Kidney epithelial cell (primary cell): ENCODE results near the gene HIC1. TPM values are rescaled to one million over a fixed set of nuclear protein-coding genes. Genes with fewer than 3 reads are reported as not detected.

Experiments
- DNase-seq: peaks from one replicate; pipeline ENCODE4 v3.0.0-alpha.2; 2010; ENCODE audit warnings: low read depth
- H3K27me3 ChIP-seq: 2 replicates; pipeline ENCODE4 v1.6.0; 2011; ENCODE audit warnings: low read length; ENCODE audit not compliant: control insufficient read depth, insufficient read depth
- H3K36me3 ChIP-seq: 2 replicates; pipeline ENCODE4 v1.5.1; 2011; ENCODE audit warnings: low read length; ENCODE audit not compliant: control insufficient read depth, insufficient read depth
- H3K4me3 ChIP-seq: 2 replicates; pipeline ENCODE4 v1.5.1; 2011; ENCODE audit warnings: low read depth, mild to moderate bottlenecking, control low read depth, low read length
- CTCF ChIP-seq: IDR thresholded peaks from 2 replicates; pipeline ENCODE4 v1.5.1; 2011; ENCODE audit warnings: mild to moderate bottlenecking, moderate library complexity, low read length, control low read depth, inconsistent platforms; ENCODE audit not compliant: insufficient read depth, poor library complexity, severe bottlenecking
- total RNA-seq: library from RNA; depleted of rRNA; stranded (reverse); fragments of >200 nt; gene quantifications from 2 replicates; pipeline ENCODE4 v1.2.3, GENCODE V29; 2015

The HIC1 gene
- total RNA-seq, 1 donor from 2014 or later, result 11.9 TPM

GRCh38 chr17:2082003-2082781 lies 27.3 kb downstream of the HIC1 start:
- H3K27me3 ChIP-seq, result no peaks in the 10 kb centered on the region
- no peak for DNase-seq
- H3K4me3 ChIP-seq, result no peak overlapping the region
- TF ChIP-seq CTCF, result no peak
- H3K36me3 ChIP-seq, result peaks cover 1% of the 10 kb centered on the region

GRCh38 chr17:2083613-2084035 lies 28.7 kb downstream of the HIC1 start:
- DNase-seq, result no peak
- H3K36me3 ChIP-seq, result peaks cover 1% of the 10 kb centered on the region
- H3K4me3 ChIP-seq, result no peak overlapping the region
- no peak for TF ChIP-seq CTCF
- H3K27me3 ChIP-seq, result no peaks in the 10 kb centered on the region

GRCh38 chr17:2084036-2084765 lies 29.3 kb downstream of the HIC1 start:
- Histone ChIP-seq H3K27me3 (no peaks in the 10 kb centered on the region), H3K36me3 (peaks cover 1% of the 10 kb centered on the region), H3K4me3 (no peak overlapping the region)
- DNase-seq, result no peak
- no peak for TF ChIP-seq CTCF

GRCh38 chr17:2084766-2085647 lies 30.1 kb downstream of the HIC1 start:
- TF ChIP-seq CTCF, result no peak
- no peaks in the 10 kb centered on the region for H3K27me3 ChIP-seq
- H3K4me3 ChIP-seq, result no peak overlapping the region
- peaks cover 1% of the 10 kb centered on the region for H3K36me3 ChIP-seq
- DNase-seq, result no peak

- Histone ChIP-seq H3K27me3 (no peaks in the 10 kb centered on the region), H3K4me3 (no peak overlapping the region), H3K36me3 (peaks cover 1% of the 10 kb centered on the region)
- DNase-seq, result no peak
- no peak for TF ChIP-seq CTCF
Observed at GRCh38 chr17:2085648-2085949, 30.7 kb downstream of the HIC1 start.
